Osteoblast (primary cell): ENCODE data around the gene CRYBB1. TPM values are rescaled to one million over a fixed set of nuclear protein-coding genes. Genes with fewer than 3 reads are reported as not detected.

Experiments
- DNase-seq: peaks from one replicate; pipeline ENCODE4 v3.0.0; 2011; ENCODE audit warnings: low spot score, mixed read lengths; ENCODE audit not compliant: insufficient read length; ENCODE audit errors: missing footprints
- H2AFZ ChIP-seq: 2 replicates; pipeline ENCODE4 v1.6.0; 2011; ENCODE audit warnings: mild to moderate bottlenecking, low read length
- H3K27ac ChIP-seq: 2 replicates; pipeline ENCODE4 v1.5.1; 2011; ENCODE audit warnings: mild to moderate bottlenecking, low read depth, low read length, moderate library complexity
- H3K27me3 ChIP-seq: 2 replicates; pipeline ENCODE4 v1.6.0; 2012; ENCODE audit warnings: mild to moderate bottlenecking, control low read depth, inconsistent platforms, low read length, moderate library complexity; ENCODE audit not compliant: insufficient read depth
- H3K36me3 ChIP-seq: 2 replicates; pipeline ENCODE4 v1.5.1; 2011; ENCODE audit warnings: mild to moderate bottlenecking, low read length, control low read depth, moderate library complexity; ENCODE audit not compliant: insufficient read depth
- H3K4me1 ChIP-seq: 2 replicates; pipeline ENCODE4 v1.5.1; 2011; ENCODE audit warnings: mild to moderate bottlenecking, low read length, control low read depth, moderate library complexity; ENCODE audit not compliant: insufficient read depth
- H3K4me2 ChIP-seq: 2 replicates; pipeline ENCODE4 v1.6.0; 2011; ENCODE audit warnings: mild to moderate bottlenecking, low read length; ENCODE audit not compliant: insufficient read depth
- H3K4me3 ChIP-seq: fragments of 200-600 bp; sonication (generic); 3 replicates; pipeline ENCODE4 v1.5.1; 2012; ENCODE audit warnings: mild to moderate bottlenecking, low read length, inconsistent platforms; ENCODE audit not compliant: insufficient read depth
- H3K79me2 ChIP-seq: 2 replicates; pipeline ENCODE4 v1.6.0; 2012; ENCODE audit warnings: mild to moderate bottlenecking, low read length, control low read depth, inconsistent platforms; ENCODE audit not compliant: insufficient read depth
- H3K9me3 ChIP-seq: 2 replicates; pipeline ENCODE4 v1.5.1; 2011; ENCODE audit warnings: low read depth, low read length, control low read depth
- H4K20me1 ChIP-seq: 2 replicates; pipeline ENCODE4 v1.6.0; 2012; ENCODE audit warnings: mild to moderate bottlenecking, low read length, control low read depth; ENCODE audit not compliant: insufficient read depth
- total RNA-seq: library from RNA; depleted of rRNA; stranded (reverse); fragments of >200 nt; gene quantifications from 2 replicates; pipeline ENCODE4 v1.2.3, GENCODE V29; 2012
- TF ChIP-seq, protein P1 (sequence below): IDR thresholded peaks from 2 replicates; pipeline ENCODE4 v1.5.1; 2011; ENCODE audit warnings: mild to moderate bottlenecking, low read depth, low read length, moderate library complexity; ENCODE audit errors: extremely low read depth

CRYBB1 gene
- total RNA-seq, 1 donor = not detected

- peaks cover 19% of the 10 kb centered on the region for H3K4me1 ChIP-seq
- no peak for DNase-seq
- H3K4me3 ChIP-seq = peak overlapping the region; percentile 53
- peak overlapping the region; percentile 71 for H3K4me2 ChIP-seq
- no peak overlapping the region for H2AFZ ChIP-seq
- TF ChIP-seq, protein P1, sequence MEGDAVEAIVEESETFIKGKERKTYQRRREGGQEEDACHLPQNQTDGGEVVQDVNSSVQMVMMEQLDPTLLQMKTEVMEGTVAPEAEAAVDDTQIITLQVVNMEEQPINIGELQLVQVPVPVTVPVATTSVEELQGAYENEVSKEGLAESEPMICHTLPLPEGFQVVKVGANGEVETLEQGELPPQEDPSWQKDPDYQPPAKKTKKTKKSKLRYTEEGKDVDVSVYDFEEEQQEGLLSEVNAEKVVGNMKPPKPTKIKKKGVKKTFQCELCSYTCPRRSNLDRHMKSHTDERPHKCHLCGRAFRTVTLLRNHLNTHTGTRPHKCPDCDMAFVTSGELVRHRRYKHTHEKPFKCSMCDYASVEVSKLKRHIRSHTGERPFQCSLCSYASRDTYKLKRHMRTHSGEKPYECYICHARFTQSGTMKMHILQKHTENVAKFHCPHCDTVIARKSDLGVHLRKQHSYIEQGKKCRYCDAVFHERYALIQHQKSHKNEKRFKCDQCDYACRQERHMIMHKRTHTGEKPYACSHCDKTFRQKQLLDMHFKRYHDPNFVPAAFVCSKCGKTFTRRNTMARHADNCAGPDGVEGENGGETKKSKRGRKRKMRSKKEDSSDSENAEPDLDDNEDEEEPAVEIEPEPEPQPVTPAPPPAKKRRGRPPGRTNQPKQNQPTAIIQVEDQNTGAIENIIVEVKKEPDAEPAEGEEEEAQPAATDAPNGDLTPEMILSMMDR = no peak
- peaks cover 50% of the 10 kb centered on the region for H3K27me3 ChIP-seq
- no peak overlapping the region for H3K27ac ChIP-seq
- H3K9me3 ChIP-seq = no peaks in the 10 kb centered on the region
- H3K36me3 ChIP-seq = no peaks in the 10 kb centered on the region
- no peaks in the 10 kb centered on the region for H4K20me1 ChIP-seq
- no peaks in the 10 kb centered on the region for H3K79me2 ChIP-seq
Observed at GRCh38 chr22:26658161-26658560, 40.3 kb upstream of the CRYBB1 start.

DNA sequence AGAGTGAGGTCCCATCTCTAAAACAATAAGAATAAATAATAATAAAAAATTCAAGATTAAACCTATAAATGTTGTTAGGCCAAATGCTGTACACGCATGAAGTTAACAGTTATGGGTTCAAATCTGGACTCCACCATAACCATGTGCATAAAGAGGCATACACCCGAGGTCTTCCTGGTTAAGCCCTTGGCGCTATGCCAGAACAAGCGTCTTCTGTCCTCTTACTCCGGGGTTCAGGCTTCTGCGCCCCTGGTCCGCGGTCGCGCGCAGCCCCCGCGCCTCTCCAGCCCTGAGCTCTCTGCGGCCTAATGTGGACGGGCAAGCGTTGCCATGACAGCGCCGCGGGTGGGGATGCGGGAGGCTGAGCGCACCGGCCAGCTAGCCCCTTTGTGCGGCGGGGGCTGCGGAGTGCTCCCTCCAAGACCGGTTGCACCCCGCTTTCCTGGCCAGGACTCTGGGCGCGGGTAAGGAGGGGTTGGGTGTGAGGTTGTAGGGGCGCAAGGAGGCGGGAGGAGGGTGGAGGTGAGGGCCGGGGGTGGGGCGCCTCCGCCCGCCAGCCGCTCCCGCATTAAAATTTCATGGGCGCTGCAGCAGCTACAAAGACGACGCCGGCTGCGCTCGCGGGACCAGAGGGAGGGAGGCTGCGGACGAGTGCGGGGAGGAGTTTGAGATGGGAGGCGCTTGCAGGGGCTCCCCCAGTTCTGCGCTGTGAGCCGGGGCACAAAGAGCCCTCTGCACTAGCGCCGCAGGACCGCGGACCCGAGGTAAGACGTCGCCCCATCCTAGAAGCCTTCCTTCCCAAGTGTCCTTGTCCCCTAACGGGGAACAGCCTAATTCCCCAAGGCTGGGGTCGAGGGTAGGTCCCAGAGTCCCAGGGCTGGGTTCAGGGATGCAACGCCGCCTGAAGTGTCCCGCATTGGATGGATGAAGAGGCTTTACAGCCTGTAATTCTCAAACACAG is 39.3 kb upstream of the CRYBB1 start, which contains the start of gene MIAT:
Gene MIAT (plus strand): TSS at position 698 of the 961 bp plus-strand sequence.
- Histone ChIP-seq H3K36me3 (no peaks in the 10 kb centered on the region), H3K27ac (no peak within 1 kb of the TSS), H4K20me1 (no peaks in the 10 kb centered on the region), H3K27me3 (peaks cover 49% of the 10 kb centered on the region), H3K79me2 (no peaks in the 10 kb centered on the region), H3K4me1 (peaks cover 19% of the 10 kb centered on the region), H3K4me3 (peak within 1 kb of the TSS; percentile 53), H3K9me3 (no peaks in the 10 kb centered on the region), H3K4me2 (peak within 1 kb of the TSS; percentile 71), H2AFZ (peak within 1 kb of the TSS; percentile 46)
- DNase-seq = peak; percentile 82
- TF ChIP-seq, protein P1 = no peak

DNA sequence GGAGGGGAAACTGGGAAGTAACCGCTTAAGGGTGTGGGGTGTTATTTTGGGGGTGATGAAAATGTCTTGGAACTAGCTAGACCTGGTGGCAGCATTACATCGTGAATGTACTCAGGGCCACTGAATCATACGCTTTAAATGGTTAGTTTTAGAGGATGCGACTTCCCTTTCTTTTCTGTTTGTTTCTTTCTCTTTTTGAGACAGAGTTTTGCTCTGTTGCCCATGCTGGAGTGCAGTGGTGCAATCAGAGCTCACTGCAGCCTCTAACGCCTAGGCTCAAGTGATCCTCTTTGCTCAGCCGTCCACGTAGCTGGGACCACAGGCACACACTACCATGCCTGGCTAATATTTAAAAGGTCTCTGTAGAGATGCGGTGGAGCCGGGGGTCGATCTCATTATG is 34.0 kb upstream of the CRYBB1 start:
- Histone ChIP-seq H3K4me2 (no peak overlapping the region), H4K20me1 (no peaks in the 10 kb centered on the region), H3K27me3 (peaks cover 67% of the 10 kb centered on the region), H3K36me3 (no peaks in the 10 kb centered on the region), H2AFZ (no peak overlapping the region), H3K9me3 (no peaks in the 10 kb centered on the region), H3K4me1 (peaks cover under 1% of the 10 kb centered on the region), H3K4me3 (no peak overlapping the region), H3K79me2 (no peaks in the 10 kb centered on the region), H3K27ac (no peak overlapping the region)
- no peak for DNase-seq
- TF ChIP-seq, protein P1 = no peak

DNA sequence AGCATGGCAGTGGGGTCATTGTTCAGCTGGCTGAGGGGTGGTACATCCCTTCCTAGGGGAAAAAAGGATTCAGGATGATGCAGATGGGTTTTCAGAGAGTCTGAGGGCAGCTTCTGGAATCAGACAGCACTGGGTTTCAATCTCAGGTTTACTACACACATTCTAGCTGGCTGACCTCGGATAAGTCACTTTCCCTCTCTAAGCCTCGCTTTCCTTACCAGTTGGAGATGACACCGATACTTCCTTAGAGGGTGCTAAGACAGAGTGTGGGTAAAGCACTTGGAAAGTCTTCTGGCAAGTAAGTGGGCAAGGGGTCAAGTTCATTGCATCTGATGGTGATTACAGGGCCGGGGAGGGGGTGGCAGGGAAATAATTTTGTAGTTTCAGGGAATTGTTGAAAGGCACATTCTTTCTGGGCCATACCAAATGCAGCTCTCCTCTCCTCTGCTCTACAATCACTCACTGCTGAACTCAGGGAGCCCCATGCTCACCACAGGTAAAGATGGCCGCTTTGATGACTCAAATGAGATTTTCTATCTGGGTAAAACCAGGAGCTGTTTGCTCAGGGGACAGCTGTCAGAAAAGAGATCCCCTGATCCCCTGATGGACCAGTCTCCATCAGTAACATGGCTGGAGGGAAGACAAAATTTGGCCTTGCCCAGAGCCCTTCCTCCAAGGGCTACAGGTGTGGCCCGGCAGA is 33.0 kb upstream of the CRYBB1 start:
- no peaks in the 10 kb centered on the region for H3K36me3 ChIP-seq
- H3K4me1 ChIP-seq = peaks cover 10% of the 10 kb centered on the region
- H3K79me2 ChIP-seq = no peaks in the 10 kb centered on the region
- peaks cover 72% of the 10 kb centered on the region for H3K27me3 ChIP-seq
- H3K9me3 ChIP-seq = no peaks in the 10 kb centered on the region
- H3K4me2 ChIP-seq = no peak overlapping the region
- no peak for DNase-seq
- H2AFZ ChIP-seq = no peak overlapping the region
- H4K20me1 ChIP-seq = no peaks in the 10 kb centered on the region
- no peak overlapping the region for H3K27ac ChIP-seq
- no peak overlapping the region for H3K4me3 ChIP-seq
- TF ChIP-seq, protein P1 = no peak
